Liver (tissue), 9 donors: ENCODE results near the gene TIAM2. TPM values are rescaled to one million over a fixed set of nuclear protein-coding genes. Genes with fewer than 3 reads are reported as not detected.

Source experiments
- DNase-seq: peaks from one replicate; pipeline ENCODE4 v3.0.0-alpha.2; 2017; ENCODE audit warnings: low spot score
- H3K27ac ChIP-seq, 2 donors: one replicate each; pipeline ENCODE4 v1.7.0; 2013; ENCODE audit warnings: inconsistent platforms in 2 of 2, low read length in 2 of 2, control low read depth in 1 of 2, low read depth in 1 of 2, mild to moderate bottlenecking in 1 of 2
- H3K27me3 ChIP-seq, 4 donors: one replicate each; pipeline versions ENCODE4 v1.6.1 to v1.7.0; 2013; ENCODE audit warnings: low read length in 3 of 4, inconsistent platforms in 1 of 4, mild to moderate bottlenecking in 1 of 4, moderate library complexity in 1 of 4; ENCODE audit not compliant: control insufficient read depth in 4 of 4, insufficient read depth in 4 of 4
- H3K36me3 ChIP-seq, 4 donors: one replicate each; pipeline versions ENCODE4 v1.6.1 to v1.7.0; 2013; ENCODE audit warnings: low read length in 3 of 4, mild to moderate bottlenecking in 3 of 4, low read depth in 1 of 4, moderate library complexity in 1 of 4; ENCODE audit not compliant: control insufficient read depth in 4 of 4, insufficient read depth in 3 of 4
- H3K4me1 ChIP-seq, 4 donors: one replicate each; pipeline versions ENCODE4 v1.6.1 to v1.7.0; 2013; ENCODE audit warnings: low read length in 3 of 4, mild to moderate bottlenecking in 3 of 4, moderate library complexity in 1 of 4; ENCODE audit not compliant: control insufficient read depth in 4 of 4, insufficient read depth in 4 of 4
- H3K4me3 ChIP-seq, 3 donors: one replicate each; pipeline versions ENCODE4 v1.6.1 to v1.7.0; 2013; ENCODE audit warnings: low read length in 3 of 3, control low read depth in 1 of 3, low read depth in 1 of 3, mild to moderate bottlenecking in 1 of 3
- H3K9ac ChIP-seq, 2 donors: one replicate each; pipeline ENCODE4 v1.7.0; 2013; ENCODE audit warnings: low read length in 2 of 2, mild to moderate bottlenecking in 2 of 2, moderate library complexity in 2 of 2, control low read depth in 1 of 2, low read depth in 1 of 2
- H3K9me3 ChIP-seq, 4 donors: one replicate each; pipeline versions ENCODE4 v1.6.1 to v1.7.0; 2013; ENCODE audit warnings: low read length in 3 of 4; ENCODE audit not compliant: control insufficient read depth in 4 of 4
- EGR1 ChIP-seq, 2 donors: IDR thresholded peaks; 2 replicates each; pipeline ENCODE4 v1.6.1; 2016 to 2018; ENCODE audit warnings: antibody characterized with exemption in 2 of 2, low read depth in 2 of 2
- GABPA ChIP-seq, 2 donors: IDR thresholded peaks in 1 of 2; conservative IDR thresholded peaks in 1 of 2; 2 replicates each; pipeline ENCODE4 v1.6.1; 2016; ENCODE audit warnings: antibody characterized with exemption in 2 of 2, mild to moderate bottlenecking in 1 of 2, moderate library complexity in 1 of 2
- HNF4G ChIP-seq: IDR thresholded peaks from 2 replicates; pipeline ENCODE4 v1.6.1; 2016; ENCODE audit warnings: antibody characterized with exemption
- JUND ChIP-seq, 2 donors: IDR thresholded peaks; 2 replicates each; pipeline ENCODE4 v1.6.1; 2016; ENCODE audit warnings: antibody characterized with exemption in 2 of 2
- NR2F2 ChIP-seq: IDR thresholded peaks from 2 replicates; pipeline ENCODE4 v1.6.1; 2016; ENCODE audit warnings: antibody characterized with exemption
- RXRA ChIP-seq, 2 donors: IDR thresholded peaks; 2 replicates each; pipeline ENCODE4 v1.6.1; 2017 to 2018; ENCODE audit warnings: antibody characterized with exemption in 2 of 2, mild to moderate bottlenecking in 1 of 2
- TAF1 ChIP-seq: conservative IDR thresholded peaks from 2 replicates; pipeline ENCODE4 v1.6.1; 2016; ENCODE audit warnings: antibody characterized with exemption, mild to moderate bottlenecking
- YY1 ChIP-seq: IDR thresholded peaks from 2 replicates; pipeline ENCODE4 v1.6.1; 2016; ENCODE audit warnings: antibody characterized with exemption, mild to moderate bottlenecking
- WGBS: extraction: QIAGEN DNeasy Blood & Tissue Kit; methylation state at CpG from one replicate; pipeline ENCODE4 v1.1.7; 2013; 5-methylcytosine and 5-hydroxymethylcytosine counted together
- polyA plus RNA-seq, 2 donors: library from polyadenylated mRNA; stranded (reverse) in 1 of 2; unstranded in 1 of 2; fragments of 200-250 nt in 1 of 2; fragments of >200 nt in 1 of 2; fragmentation: Nextera tagmentation in 1 of 2; extraction: Ambion mirVana in 1 of 2; gene quantifications; one replicate each; pipeline versions ENCODE4 v1.2.1 to v1.2.3, GENCODE V29; 2013 to 2015
- total RNA-seq, 2 donors: library from RNA; depleted of rRNA; stranded (reverse); fragments of >200 nt; gene quantifications; one replicate each; pipeline ENCODE4 v1.2.3, GENCODE V29; 2014
- TF ChIP-seq, protein P1 (sequence below): fragments of 150-350 bp; IDR thresholded peaks from 2 replicates; pipeline ENCODE4 v1.5.1; 2017; ENCODE audit warnings: improper control_type of control experiment, low read depth, low read length; ENCODE audit not compliant: missing input control
- TF ChIP-seq, protein P2 (sequence below): IDR thresholded peaks from 2 replicates; pipeline ENCODE4 v1.6.1; 2016; ENCODE audit warnings: antibody characterized with exemption
- TF ChIP-seq, protein P3 (sequence below): IDR thresholded peaks from 2 replicates; pipeline ENCODE4 v1.6.1; 2016; ENCODE audit warnings: antibody characterized with exemption, mild to moderate bottlenecking
- TF ChIP-seq, protein P4 (sequence below): IDR thresholded peaks from 2 replicates; pipeline ENCODE4 v1.6.1; 2016; ENCODE audit warnings: antibody characterized with exemption
- TF ChIP-seq, protein P5 (sequence below): IDR thresholded peaks from 2 replicates; pipeline ENCODE4 v1.6.1; 2016; ENCODE audit warnings: antibody characterized with exemption
- donor health status: healthy.
- donor health status: healthy.
- donor health status: healthy.
- donor health status: healthy.
- donor health status: healthy.

The TIAM2 gene
- total and polyA plus RNA-seq, 4 donors, result 0.62 to 3.7 (median 2.4) TPM

DNA sequence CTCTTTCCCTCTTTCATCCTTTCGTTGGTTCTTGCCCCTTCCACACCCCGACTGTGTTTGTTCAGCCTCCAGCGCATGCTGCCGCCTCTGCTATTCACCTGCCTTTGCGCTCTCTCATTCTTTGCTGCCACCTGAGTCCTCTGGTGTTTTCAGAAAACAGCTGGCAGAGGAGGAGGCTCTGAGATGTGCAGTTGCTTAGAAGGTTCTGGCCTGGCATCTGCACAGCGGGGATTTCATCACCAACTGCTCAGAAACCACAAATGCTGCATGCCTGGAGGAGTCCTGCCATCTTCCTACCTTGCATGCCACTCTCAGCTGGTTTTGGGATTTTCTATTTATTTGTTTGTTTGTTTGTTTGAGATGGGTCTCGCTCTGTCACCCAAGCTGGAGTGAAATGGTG, 229.5 kb downstream of the TIAM2 start:
- Histone ChIP-seq H3K9me3 (peaks cover 0 to 2% (median 0%) of the 10 kb centered on the region in 4 donors), H3K4me1 (no peaks in the 10 kb centered on the region), H3K27me3 (peaks cover 0 to 6% (median 0%) of the 10 kb centered on the region in 4 donors), H3K27ac (no peak overlapping the region), H3K36me3 (no peaks in the 10 kb centered on the region), H3K9ac (no peak overlapping the region), H3K4me3 (no peak overlapping the region)
- no peak for TF ChIP-seq JUND (IDR thresholded peaks at IDR 0.05)
- TF ChIP-seq GABPA (IDR thresholded peaks at IDR 0.05 in 1 of 2, conservative IDR thresholded peaks at IDR 0.05 in 1 of 2), result no peak
- TF ChIP-seq, protein P1, sequence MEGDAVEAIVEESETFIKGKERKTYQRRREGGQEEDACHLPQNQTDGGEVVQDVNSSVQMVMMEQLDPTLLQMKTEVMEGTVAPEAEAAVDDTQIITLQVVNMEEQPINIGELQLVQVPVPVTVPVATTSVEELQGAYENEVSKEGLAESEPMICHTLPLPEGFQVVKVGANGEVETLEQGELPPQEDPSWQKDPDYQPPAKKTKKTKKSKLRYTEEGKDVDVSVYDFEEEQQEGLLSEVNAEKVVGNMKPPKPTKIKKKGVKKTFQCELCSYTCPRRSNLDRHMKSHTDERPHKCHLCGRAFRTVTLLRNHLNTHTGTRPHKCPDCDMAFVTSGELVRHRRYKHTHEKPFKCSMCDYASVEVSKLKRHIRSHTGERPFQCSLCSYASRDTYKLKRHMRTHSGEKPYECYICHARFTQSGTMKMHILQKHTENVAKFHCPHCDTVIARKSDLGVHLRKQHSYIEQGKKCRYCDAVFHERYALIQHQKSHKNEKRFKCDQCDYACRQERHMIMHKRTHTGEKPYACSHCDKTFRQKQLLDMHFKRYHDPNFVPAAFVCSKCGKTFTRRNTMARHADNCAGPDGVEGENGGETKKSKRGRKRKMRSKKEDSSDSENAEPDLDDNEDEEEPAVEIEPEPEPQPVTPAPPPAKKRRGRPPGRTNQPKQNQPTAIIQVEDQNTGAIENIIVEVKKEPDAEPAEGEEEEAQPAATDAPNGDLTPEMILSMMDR, result no peak
- TF ChIP-seq HNF4G, result no peak
- no peak for TF ChIP-seq TAF1
- TF ChIP-seq YY1, result no peak
- TF ChIP-seq NR2F2, result no peak
- TF ChIP-seq, protein P2, sequence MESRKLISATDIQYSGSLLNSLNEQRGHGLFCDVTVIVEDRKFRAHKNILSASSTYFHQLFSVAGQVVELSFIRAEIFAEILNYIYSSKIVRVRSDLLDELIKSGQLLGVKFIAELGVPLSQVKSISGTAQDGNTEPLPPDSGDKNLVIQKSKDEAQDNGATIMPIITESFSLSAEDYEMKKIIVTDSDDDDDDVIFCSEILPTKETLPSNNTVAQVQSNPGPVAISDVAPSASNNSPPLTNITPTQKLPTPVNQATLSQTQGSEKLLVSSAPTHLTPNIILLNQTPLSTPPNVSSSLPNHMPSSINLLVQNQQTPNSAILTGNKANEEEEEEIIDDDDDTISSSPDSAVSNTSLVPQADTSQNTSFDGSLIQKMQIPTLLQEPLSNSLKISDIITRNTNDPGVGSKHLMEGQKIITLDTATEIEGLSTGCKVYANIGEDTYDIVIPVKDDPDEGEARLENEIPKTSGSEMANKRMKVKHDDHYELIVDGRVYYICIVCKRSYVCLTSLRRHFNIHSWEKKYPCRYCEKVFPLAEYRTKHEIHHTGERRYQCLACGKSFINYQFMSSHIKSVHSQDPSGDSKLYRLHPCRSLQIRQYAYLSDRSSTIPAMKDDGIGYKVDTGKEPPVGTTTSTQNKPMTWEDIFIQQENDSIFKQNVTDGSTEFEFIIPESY, result no peak
- TF ChIP-seq EGR1 (IDR thresholded peaks at IDR 0.05; ENCODE audit: low read depth in 2 of 2), result no peak
- TF ChIP-seq, protein P3, sequence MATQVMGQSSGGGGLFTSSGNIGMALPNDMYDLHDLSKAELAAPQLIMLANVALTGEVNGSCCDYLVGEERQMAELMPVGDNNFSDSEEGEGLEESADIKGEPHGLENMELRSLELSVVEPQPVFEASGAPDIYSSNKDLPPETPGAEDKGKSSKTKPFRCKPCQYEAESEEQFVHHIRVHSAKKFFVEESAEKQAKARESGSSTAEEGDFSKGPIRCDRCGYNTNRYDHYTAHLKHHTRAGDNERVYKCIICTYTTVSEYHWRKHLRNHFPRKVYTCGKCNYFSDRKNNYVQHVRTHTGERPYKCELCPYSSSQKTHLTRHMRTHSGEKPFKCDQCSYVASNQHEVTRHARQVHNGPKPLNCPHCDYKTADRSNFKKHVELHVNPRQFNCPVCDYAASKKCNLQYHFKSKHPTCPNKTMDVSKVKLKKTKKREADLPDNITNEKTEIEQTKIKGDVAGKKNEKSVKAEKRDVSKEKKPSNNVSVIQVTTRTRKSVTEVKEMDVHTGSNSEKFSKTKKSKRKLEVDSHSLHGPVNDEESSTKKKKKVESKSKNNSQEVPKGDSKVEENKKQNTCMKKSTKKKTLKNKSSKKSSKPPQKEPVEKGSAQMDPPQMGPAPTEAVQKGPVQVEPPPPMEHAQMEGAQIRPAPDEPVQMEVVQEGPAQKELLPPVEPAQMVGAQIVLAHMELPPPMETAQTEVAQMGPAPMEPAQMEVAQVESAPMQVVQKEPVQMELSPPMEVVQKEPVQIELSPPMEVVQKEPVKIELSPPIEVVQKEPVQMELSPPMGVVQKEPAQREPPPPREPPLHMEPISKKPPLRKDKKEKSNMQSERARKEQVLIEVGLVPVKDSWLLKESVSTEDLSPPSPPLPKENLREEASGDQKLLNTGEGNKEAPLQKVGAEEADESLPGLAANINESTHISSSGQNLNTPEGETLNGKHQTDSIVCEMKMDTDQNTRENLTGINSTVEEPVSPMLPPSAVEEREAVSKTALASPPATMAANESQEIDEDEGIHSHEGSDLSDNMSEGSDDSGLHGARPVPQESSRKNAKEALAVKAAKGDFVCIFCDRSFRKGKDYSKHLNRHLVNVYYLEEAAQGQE, result no peak
- no peak for TF ChIP-seq RXRA (IDR thresholded peaks at IDR 0.05)
- DNase-seq, result no peak
- WGBS, result 74% methylated on average over 7 of the region's 7 CpGs

DNA sequence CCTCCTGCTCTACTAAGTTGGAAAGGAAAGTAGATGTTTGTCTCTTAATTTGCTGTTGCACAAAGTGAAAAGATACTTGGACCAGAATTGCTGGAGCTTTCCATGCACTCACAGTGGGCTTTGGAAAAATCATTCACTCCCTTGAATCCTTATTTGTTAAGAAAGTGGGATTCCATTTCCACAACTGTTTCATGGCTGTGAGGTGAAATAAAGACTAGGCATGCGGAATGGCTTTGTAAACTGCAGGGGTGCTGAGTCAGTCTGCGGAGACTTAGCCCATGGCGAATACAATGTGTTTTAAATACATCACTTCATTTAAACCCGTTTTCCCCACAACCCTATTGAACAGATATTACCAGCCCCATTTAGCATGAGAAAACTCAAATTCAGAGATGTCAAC, 231.9 kb downstream of the TIAM2 start:
- H3K4me1 ChIP-seq, result no peaks in the 10 kb centered on the region
- no peak for TF ChIP-seq NR2F2
- TF ChIP-seq, protein P2, result no peak
- TF ChIP-seq, protein P4, sequence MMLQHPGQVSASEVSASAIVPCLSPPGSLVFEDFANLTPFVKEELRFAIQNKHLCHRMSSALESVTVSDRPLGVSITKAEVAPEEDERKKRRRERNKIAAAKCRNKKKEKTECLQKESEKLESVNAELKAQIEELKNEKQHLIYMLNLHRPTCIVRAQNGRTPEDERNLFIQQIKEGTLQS, result no peak
- TF ChIP-seq, protein P5, sequence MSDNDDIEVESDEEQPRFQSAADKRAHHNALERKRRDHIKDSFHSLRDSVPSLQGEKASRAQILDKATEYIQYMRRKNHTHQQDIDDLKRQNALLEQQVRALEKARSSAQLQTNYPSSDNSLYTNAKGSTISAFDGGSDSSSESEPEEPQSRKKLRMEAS, result no peak
- no peak for TF ChIP-seq EGR1 (IDR thresholded peaks at IDR 0.05; ENCODE audit: low read depth in 2 of 2)
- H3K9ac ChIP-seq, result no peak overlapping the region
- WGBS, result 85% methylated on average over 4 of the region's 4 CpGs
- DNase-seq, result no peak
- no peak overlapping the region for H3K27ac ChIP-seq
- H3K9me3 ChIP-seq, result peaks cover 0 to 2% (median 0%) of the 10 kb centered on the region in 4 donors
- H3K27me3 ChIP-seq, result peaks cover 0 to 6% (median 0%) of the 10 kb centered on the region in 4 donors
- H3K4me3 ChIP-seq, result no peak overlapping the region
- no peaks in the 10 kb centered on the region for H3K36me3 ChIP-seq
